K562 (cell line): Measurements from ENCODE around the gene SCGB1A1. TPM values are rescaled to one million over a fixed set of nuclear protein-coding genes. Genes with fewer than 3 reads are reported as not detected.
A peak's percentile ranks its signal among the peaks of the same experiment; 100 is the strongest.

ENCODE experiments used
- ARID1B ChIP-seq: fragments of 450-650 bp; IDR thresholded peaks from 2 replicates; pipeline ENCODE4 v1.6.1; 2016; ENCODE audit warnings: antibody characterized with exemption, mild to moderate bottlenecking, inconsistent platforms
- BDP1 ChIP-seq: IDR thresholded peaks from 3 replicates; pipeline ENCODE4 v1.6.1; 2011; ENCODE audit not compliant: insufficient read length, insufficient read depth
- C11orf30 ChIP-seq: fragments of 450-650 bp; IDR thresholded peaks from 2 replicates; pipeline ENCODE4 v1.6.1; 2016; ENCODE audit warnings: low read depth, mild to moderate bottlenecking
- CBFA2T3 ChIP-seq: fragments of 450-650 bp; IDR thresholded peaks from 2 replicates; pipeline ENCODE4 v1.6.1; 2017
- CBX1 ChIP-seq: sonication (generic); IDR thresholded peaks from 2 replicates; pipeline ENCODE4 v1.6.1; 2016; ENCODE audit warnings: antibody characterized with exemption, low read depth, mild to moderate bottlenecking
- EP300 ChIP-seq: IDR thresholded peaks from 2 replicates; pipeline ENCODE4 v1.6.1; 2012; ENCODE audit warnings: low read length, improper control_type of control experiment
- EP400 ChIP-seq: fragments of 450-650 bp; IDR thresholded peaks from 2 replicates; pipeline ENCODE4 v1.6.1; 2017; ENCODE audit warnings: antibody characterized with exemption, mild to moderate bottlenecking, moderate library complexity
- HBP1 ChIP-seq: fragments of 450-650 bp; formaldehyde crosslinking; IDR thresholded peaks from 2 replicates; pipeline ENCODE4 v1.4.0; 2022; ENCODE audit warnings: missing genetic modification characterization
- MTA2 ChIP-seq: fragments of 450-650 bp; IDR thresholded peaks from 2 replicates; pipeline ENCODE4 v1.6.1; 2016; ENCODE audit warnings: low read depth
- NCOA1 ChIP-seq: fragments of 450-650 bp; IDR thresholded peaks from 2 replicates; pipeline ENCODE4 v1.6.1; 2016; ENCODE audit warnings: low read depth
- PKNOX1 ChIP-seq: fragments of 450-650 bp; IDR thresholded peaks from 2 replicates; pipeline ENCODE4 v1.6.1; 2016
- TBL1XR1 ChIP-seq, 2 experiments: IDR thresholded peaks; 2 replicates each; pipeline ENCODE4 v1.6.1; 2012; ENCODE audit warnings: improper control_type of control experiment in 2 of 2, low read length in 2 of 2, mild to moderate bottlenecking in 1 of 2
- TEAD4 ChIP-seq, 2 experiments: sonication (generic) in 1 of 2; formaldehyde crosslinking in 1 of 2; IDR thresholded peaks; 2 replicates each; pipeline versions ENCODE4 v1.6.1 to v1.8.0; 2012 to 2022; ENCODE audit warnings: borderline replicate concordance in 1 of 2, inconsistent platforms in 1 of 2, low read length in 1 of 2, mild to moderate bottlenecking in 1 of 2, missing genetic modification reagents in 1 of 2
- ZNF318 ChIP-seq, 2 experiments: fragments of 450-650 bp; IDR thresholded peaks; 2 replicates each; pipeline ENCODE4 v1.6.1; 2016; ENCODE audit warnings: mild to moderate bottlenecking in 2 of 2, borderline replicate concordance in 1 of 2, low read depth in 1 of 2, moderate library complexity in 1 of 2
- polyA plus RNA-seq, 8 experiments: library from polyadenylated mRNA; depleted of rRNA in 4 of 8; stranded (reverse) in 5 of 8; unstranded in 3 of 8; fragments of >200 nt; fragmentation: Nextera tagmentation in 2 of 8; fragmentation: Illumina TruSeq in 1 of 8; extraction: Ambion mirVana in 2 of 8; extraction: Trizol in 1 of 8; gene quantifications; 2 replicates each; pipeline versions ENCODE4 v1.2.1 to v1.2.3, GENCODE V29; 2011 to 2014; ENCODE audit warnings: inconsistent platforms in 1 of 8, missing spikeins in 1 of 8
- total RNA-seq, 7 experiments: library from RNA; depleted of rRNA in 6 of 7; stranded (reverse); fragments of >200 nt in 6 of 7; fragmentation: Illumina TruSeq in 2 of 7; extraction: Trizol in 2 of 7; gene quantifications; 2 replicates each; pipeline versions ENCODE4 v1.2.1 to v1.2.3, GENCODE V29; 2011 to 2021; ENCODE audit warnings: low replicate concordance in 1 of 7
- TF ChIP-seq, protein P1 (sequence below): fragments of 250-450 bp; sonication (Bioruptor Pico); IDR thresholded peaks from 2 replicates; pipeline ENCODE4 v1.6.1; 2021; ENCODE audit warnings: mild to moderate bottlenecking

SCGB1A1 gene
- total and polyA plus RNA-seq, 9 of the 15 experiments (the other 6 are each of a cell fraction or from before 2014, with no cell fraction given): 0.55 TPM; not detected in 8

GRCh38 chr11:62466444-62466843 lies 47.6 kb downstream of the SCGB1A1 start (continued):
- peak in 1 of 2 experiments; percentile 59; a peak in 1 of 4 replicates for TF ChIP-seq ZNF318 (IDR thresholded peaks at IDR 0.05; ENCODE audit: borderline replicate concordance in 1 of 2, low read depth in 1 of 2)
- TF ChIP-seq TEAD4 (IDR thresholded peaks at IDR 0.05; ENCODE audit: low read length): peak; percentile 57; the same call in 1 of the 2 replicates
- no peak for TF ChIP-seq TEAD4 (CRISPR knock-in tag; IDR thresholded peaks at IDR 0.05; ENCODE audit: borderline replicate concordance)
- TF ChIP-seq, protein P1, sequence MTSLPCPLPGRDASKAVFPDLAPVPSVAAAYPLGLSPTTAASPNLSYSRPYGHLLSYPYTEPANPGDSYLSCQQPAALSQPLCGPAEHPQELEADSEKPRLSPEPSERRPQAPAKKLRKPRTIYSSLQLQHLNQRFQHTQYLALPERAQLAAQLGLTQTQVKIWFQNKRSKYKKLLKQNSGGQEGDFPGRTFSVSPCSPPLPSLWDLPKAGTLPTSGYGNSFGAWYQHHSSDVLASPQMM (CRISPR knock-in tag): no peak
- TF ChIP-seq CBFA2T3: peak; percentile 61
- peak; percentile 72 for TF ChIP-seq PKNOX1
- TF ChIP-seq HBP1: no peak
- no peak for TF ChIP-seq CBX1
- TF ChIP-seq EP300: peak; percentile 43; the same call in 1 of the 2 replicates
- TF ChIP-seq EP400: peak; percentile 26; the same call in 1 of the 2 replicates
- peak; percentile 38; the same call in 1 of the 2 replicates for TF ChIP-seq ARID1B
- TF ChIP-seq TBL1XR1 (IDR thresholded peaks at IDR 0.05; ENCODE audit: low read length in 2 of 2): 0 out of 4 replicates have a peak, but pooled peaks of 1 of the 2 experiments have one; percentile 22
- no peak for TF ChIP-seq NCOA1
- no peak for TF ChIP-seq BDP1
- peak; percentile 38 for TF ChIP-seq C11orf30
- 0 out of 2 replicates have a peak, but pooled peaks have one; percentile 20 for TF ChIP-seq MTA2
